GM19023 (cell line): ENCODE measurements around the gene TPCN2.
"Not testable (repeated sequence)": the region's sequence is repeated elsewhere in the genome, so short reads cannot be mapped to it uniquely, and the experiment has no call there.

Source experiments
- ATAC-seq: cut with Tn5 transposase; IDR thresholded peaks from one replicate; pipeline ENCODE4 v1.9.1; 2021; ENCODE audit warnings: mild to moderate bottlenecking, moderate library complexity; ENCODE audit not compliant: unreplicated experiment

The TPCN2 gene

DNA sequence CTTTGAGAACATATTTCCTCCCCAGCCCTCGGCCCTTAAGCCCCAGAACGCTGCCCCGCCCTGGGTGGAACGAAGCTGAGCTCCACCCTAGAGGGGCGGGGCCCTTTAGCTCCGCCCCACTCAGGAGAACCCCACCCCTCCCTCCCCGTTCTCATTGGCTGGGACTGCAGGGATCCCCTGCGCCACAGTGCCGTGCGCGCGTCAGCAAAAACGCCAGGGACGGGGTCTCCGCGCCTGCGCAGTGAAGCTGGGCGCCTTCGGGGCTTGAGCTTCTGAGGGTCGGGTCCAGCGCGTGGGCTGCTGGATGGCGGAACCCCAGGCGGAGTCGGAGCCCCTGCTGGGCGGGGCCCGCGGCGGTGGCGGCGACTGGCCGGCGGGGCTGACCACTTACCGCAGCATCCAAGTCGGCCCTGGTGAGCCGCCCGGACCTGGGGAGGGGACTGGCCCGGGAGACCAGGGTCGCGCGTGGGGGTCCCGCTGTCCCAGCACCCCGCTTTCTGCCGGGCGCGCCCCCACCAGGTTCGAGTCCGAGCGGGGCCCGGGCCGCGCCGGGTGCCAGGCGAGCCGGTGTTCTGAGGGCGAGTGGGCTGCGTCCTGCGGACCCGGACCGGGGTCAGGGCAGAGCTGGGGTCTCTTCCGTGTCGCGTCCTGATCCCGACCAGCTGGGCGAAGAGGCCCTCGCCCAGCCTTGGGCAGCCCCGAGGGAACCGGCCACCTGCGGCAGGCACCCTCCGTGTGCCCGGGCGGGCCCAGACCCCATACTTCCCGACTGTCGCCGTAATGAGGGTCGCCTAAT is at the start of gene TPCN2:
Gene TPCN2 (plus strand): TSS at position 239 of the 796 bp plus-strand sequence. CDS start 66 bp downstream, at position 305.
- ATAC-seq = peak; percentile 89

DNA sequence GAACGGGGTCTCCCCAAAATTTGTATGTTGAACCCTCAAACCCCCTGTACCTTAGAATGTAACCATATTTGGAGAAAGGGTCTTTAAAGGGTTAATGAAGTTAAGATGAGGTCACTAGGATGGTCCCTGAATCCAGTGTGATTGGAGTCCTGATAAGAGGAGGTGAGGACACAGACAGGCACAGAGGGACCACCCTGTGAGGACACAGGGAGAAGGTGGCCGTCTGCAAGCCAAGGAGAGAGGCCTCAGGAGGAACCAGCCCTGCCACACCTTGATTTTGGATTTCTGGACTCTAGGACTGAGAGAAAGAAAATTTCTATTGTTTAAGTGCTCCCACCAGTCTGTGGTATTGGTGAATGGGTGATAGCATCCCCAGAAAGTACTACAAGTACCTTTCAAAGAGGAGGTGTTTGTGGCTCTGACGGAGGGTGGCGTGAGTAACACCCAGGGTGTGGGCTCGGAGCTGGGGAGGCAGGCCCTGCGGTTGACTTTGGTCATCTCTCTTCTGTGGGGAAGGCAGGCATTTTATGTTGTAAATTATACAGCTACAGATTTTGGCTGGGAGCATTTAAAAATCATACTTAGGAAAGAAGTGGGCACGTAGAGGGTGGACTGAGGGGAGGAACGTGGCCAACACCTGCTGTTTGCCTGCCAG is 49.5 kb upstream of the TPCN2 start:
- no peak for ATAC-seq

GRCh38 chr11:68999748-69000355 is 48.9 kb upstream of the TPCN2 start:
- ATAC-seq = not testable (repeated sequence)

DNA sequence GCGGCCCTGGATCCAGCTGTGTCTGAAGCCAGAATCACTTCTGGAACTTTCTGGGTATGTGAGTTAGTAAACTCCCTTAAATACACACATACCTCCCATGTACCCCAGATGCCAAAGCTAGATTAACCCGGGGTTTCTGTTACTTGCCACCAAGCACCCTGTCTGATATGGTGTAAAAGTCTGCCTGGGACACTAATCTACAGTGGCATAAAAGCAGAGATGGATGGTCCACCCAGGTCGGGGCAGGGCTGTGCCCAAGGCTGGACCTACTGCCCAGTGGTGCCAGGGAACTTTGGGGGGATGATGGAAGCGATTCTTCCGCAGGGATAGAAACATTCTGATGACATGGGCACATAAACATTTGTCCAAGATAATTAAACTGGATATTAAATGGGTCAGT is 48.3 kb upstream of the TPCN2 start:
- no peak for ATAC-seq

- no peak for ATAC-seq
Measured at GRCh38 chr11:69000831-69001242, 47.9 kb upstream of the TPCN2 start.

DNA sequence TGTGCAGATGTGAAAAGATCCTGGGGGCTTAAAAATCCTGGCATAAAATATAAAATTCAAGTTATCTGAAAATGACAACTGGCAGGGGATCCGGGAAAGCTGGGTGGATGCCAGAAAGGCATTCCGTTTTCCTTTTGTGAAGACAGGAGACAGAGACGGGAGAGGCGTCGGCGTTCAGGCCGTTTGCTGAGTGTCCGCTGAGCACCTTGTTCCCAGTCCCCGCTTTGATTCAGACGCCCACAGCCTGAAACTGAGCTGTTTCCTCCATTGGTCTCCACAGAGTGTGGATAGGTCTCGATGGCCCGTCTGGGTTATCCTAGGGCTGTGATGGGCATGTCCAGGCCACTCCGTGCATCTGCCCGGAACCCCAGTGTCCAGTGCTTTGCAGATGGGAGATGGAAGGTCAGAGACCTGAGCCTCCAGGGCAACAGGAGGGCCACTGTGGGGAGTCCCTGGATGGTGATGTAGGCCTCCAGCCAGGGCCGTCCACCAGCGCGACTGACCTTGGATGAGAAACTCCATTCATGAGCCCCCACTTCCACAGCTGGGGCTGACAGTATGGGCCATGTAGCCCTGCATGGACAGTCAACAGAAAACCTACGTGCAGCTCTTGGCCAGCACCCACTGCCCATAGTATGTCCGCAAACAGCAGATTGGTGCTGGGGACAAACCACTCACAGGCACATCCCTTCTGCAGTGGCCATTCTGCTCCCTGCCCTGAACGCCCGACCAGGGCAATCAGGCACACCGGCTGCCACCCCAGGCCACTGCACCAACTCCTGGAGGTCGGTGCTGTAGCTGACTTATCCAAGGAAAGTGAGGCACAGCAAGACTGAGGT is 47.3 kb upstream of the TPCN2 start:
- ATAC-seq = no peak

- no peak for ATAC-seq
Measured at GRCh38 chr11:69002110-69002569, 46.6 kb upstream of the TPCN2 start.

- ATAC-seq = no peak
Measured at GRCh38 chr11:69002570-69003231, 46.0 kb upstream of the TPCN2 start.

- no peak for ATAC-seq
Measured at GRCh38 chr11:69003301-69003865, 45.3 kb upstream of the TPCN2 start.

DNA sequence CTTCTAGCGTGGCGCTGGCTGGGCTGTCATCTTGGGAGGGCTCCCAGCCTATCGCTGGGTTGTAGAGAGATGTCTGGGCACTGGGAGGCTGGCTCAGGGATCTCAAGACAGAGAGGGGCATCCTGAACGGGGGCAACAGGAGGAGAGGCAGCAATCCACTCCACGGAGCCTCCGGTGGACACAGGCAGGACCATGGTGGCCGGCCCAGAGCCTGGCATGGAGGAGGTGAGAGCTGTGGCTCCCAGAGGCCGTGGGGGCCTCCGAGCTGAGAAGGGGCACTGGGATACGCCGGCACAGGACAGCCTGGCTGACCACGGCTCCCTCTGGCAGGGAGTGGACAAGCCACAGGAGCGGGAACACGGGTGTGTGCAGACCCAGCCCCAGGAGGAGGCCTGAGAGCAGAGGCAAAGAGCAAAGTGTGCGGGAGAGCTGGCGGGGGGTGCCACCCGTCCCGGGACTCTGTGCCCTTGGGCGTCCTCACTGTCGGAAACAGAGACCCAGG is 44.8 kb upstream of the TPCN2 start:
- ATAC-seq = no peak

GRCh38 chr11:69004411-69005182 is 44.1 kb upstream of the TPCN2 start:
- ATAC-seq = no peak

DNA sequence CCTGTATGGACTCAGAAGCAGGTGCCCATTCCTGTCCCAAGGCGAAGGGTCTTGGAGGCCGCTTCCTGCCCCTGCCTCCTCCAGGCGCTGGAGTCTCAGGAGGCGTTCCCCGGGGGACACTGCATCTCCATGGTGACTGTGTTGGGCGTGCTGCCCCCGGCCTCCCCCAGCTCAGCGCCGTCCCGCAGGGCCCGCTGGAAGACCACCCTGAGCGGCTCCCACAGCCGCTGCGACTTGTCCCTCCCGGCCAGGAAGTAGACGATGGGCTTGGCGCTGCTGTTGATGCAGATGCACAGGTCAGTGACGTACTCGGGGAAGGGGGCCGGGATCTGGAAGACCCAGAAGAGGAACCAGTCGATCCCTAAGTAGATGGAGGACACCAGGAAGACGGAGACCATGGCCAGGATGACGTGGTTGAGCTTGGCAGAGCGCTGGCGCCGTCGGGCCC is 43.5 kb upstream of the TPCN2 start:
- no peak for ATAC-seq

GRCh38 chr11:69005631-69006368 is 42.9 kb upstream of the TPCN2 start:
- ATAC-seq = no peak

DNA sequence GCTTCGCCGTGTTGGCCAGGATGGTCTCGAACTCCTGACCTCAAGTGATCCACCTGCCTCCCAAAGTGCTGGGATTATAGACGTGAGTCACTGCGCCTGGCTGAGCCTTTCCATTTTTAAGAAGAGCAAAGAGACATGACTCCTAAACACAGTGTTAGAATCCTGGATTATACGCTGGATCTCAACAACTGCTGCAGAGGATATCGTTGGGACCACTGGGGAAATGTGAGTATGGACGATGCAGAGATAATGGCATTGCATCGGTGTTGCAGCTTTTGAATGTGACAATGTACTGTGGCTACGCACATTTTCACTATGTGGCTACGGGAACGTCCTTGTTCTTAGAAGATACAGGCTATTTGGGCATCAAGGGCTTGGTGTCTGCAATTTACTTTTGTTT is 41.9 kb upstream of the TPCN2 start:
- ATAC-seq = no peak

GRCh38 chr11:69007975-69008381 is 40.8 kb upstream of the TPCN2 start:
- no peak for ATAC-seq

GRCh38 chr11:69008737-69009440 is 39.8 kb upstream of the TPCN2 start:
- ATAC-seq = no peak

DNA sequence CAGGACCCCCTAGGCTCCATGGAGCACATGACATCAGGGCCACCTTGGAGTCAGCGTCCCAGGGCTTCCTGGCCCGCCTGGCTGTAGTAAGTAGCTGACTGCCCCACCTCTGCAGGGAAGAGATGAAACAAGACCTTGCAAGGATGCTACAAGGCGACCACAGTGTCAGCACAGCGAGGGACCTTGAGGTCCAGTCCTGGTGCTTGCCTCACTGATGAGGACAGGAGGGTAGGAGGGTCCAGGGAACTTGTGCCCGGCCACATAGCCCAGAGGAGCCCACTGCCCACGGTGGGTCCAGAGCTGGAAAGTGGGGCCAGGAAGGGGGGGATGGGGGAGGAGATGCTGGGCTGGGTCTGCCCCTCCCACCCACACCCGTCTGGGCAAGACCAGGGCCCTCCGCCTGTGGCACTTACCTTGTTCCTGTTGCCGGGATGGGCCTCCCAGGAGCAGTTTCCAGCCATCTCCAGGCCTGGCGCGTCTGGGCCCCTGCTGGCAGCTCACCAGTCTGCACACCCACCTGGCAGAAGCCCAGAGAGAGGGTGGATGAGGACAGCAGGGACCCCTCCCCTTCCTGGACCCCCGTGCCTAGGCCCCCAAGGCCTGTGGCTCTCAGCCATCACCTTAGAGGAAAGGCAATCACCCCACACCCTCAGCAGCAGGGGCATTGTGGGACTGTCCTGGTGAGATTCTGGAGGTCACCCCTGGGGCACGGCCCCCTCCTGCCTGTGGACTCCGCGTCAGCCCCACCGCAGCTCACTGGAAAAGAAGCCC is 39.1 kb upstream of the TPCN2 start:
- no peak for ATAC-seq
